Heart left ventricle (tissue), 13 donors: ENCODE data around the gene PLCXD1.

Source experiments
- POLR2A ChIP-seq, 2 donors: fragments of 450-650 bp; IDR thresholded peaks; one replicate each; pipeline ENCODE4 v1.6.1; 2017; ENCODE audit warnings: antibody characterized with exemption in 2 of 2, mild to moderate bottlenecking in 2 of 2, moderate library complexity in 2 of 2
- TF ChIP-seq, protein P1 (sequence below), 12 donors: fragments of 200-600 bp; sonication (generic) in 4 of 12; IDR thresholded peaks; one replicate each; pipeline versions ENCODE4 v1.5.0 to v1.8.0; 2018 to 2022; ENCODE audit warnings: antibody characterized with exemption in 12 of 12, mild to moderate bottlenecking in 5 of 12
- donor health status: ischemic (EF 13 %, LVEDD 7.1; RV severe dilation, severe dysfunction).
- donor health status: DM: no; HTN: yes; CAD: no.
- donor health status: DM: no; HTN: no; CAD: no.
- donor health status: ischemic (EF 25% LVEDD 6.9; RV normal size, moderate dysfunction).
- donor health status: ischemic (EF 25% LVEDD 5.7; RV mildly dilated, moderate dysfunction).
- donor health status: ischemic (EF 35%, LVEDD 5.7; RV mildly dilated, moderate dysfunction).
- donor health status: nonischemic (EF 11% LVEDD 7.7; RV severe dilation, severe dysfunction).
- donor health status: DM: yes; HTN: yes; CAD: no.
- donor health status: PGD.
- donor health status: ischemic (EF 29% LVEDD 5.4; RV normal size, mild dysfunction).
- donor health status: nonischemic (EF 23%, LVEDD 6.1; RV moderate dilation, normal function).

DNA sequence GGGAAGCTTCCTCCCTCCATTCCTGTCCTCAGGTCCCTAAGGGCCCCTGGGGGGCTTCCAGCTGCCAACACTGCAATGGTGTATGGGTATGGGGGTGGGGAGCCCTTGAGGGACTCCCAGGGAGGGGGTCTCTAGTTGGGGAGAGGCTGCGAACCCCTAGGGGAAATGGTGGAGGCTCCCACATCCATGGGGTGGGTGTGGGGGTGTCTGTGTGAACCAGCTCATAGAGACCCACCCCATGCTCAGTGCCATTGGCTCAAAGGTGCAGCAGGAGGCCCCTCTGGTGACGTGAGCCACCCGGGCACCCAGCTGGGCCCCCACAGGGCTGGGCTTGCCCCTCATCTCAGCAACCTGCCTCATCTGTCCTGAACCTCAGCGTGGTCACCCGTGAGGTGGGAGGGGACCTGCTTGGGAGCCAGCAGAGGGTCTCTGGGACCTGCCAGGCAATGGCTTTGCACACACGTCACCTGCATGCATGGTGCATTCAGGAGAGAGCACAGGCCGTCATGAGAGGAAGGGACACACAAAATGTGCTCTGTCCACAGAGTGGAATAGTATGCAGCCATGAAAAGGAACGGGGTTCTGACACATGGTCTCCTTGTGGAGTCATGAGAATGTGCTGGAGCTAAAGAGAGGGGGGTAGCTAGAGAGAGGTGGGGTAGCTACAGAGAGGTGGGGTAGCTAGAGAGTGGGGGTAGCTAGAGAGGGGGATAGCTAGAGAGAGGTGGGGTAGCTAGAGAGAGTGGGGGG, 22.7 kb upstream of the PLCXD1 start:
- TF ChIP-seq, protein P1, sequence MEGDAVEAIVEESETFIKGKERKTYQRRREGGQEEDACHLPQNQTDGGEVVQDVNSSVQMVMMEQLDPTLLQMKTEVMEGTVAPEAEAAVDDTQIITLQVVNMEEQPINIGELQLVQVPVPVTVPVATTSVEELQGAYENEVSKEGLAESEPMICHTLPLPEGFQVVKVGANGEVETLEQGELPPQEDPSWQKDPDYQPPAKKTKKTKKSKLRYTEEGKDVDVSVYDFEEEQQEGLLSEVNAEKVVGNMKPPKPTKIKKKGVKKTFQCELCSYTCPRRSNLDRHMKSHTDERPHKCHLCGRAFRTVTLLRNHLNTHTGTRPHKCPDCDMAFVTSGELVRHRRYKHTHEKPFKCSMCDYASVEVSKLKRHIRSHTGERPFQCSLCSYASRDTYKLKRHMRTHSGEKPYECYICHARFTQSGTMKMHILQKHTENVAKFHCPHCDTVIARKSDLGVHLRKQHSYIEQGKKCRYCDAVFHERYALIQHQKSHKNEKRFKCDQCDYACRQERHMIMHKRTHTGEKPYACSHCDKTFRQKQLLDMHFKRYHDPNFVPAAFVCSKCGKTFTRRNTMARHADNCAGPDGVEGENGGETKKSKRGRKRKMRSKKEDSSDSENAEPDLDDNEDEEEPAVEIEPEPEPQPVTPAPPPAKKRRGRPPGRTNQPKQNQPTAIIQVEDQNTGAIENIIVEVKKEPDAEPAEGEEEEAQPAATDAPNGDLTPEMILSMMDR (IDR thresholded peaks at IDR 0.05), result no peak
- TF ChIP-seq POLR2A (IDR thresholded peaks at IDR 0.05), result no peak
